ENCODE measurements around the gene TFEC.
"Not testable (repeated sequence)": the region's sequence is repeated elsewhere in the genome, so short reads cannot be mapped to it uniquely, and the experiment has no call there.

Gene TFEC

GRCh38 chr7:115988401-115988800 lies 42.2 kb downstream of the TFEC start:
- DNase-seq (ENCODE audit: low spot score), result no peak

GRCh38 chr7:115987486-115987885 lies 43.1 kb downstream of the TFEC start:
- no peak for DNase-seq (ENCODE audit: low spot score)

GRCh38 chr7:115984105-115984504 lies 46.5 kb downstream of the TFEC start:
- DNase-seq (ENCODE audit: low spot score), result no peak

GRCh38 chr7:115980159-115980558 lies 50.4 kb downstream of the TFEC start:
- DNase-seq (ENCODE audit: low spot score), result no peak

GRCh38 chr7:115976651-115977050 lies 53.9 kb downstream of the TFEC start:
- DNase-seq (ENCODE audit: low spot score), result no peak

GRCh38 chr7:115975766-115976165 lies 54.8 kb downstream of the TFEC start:
- no peak for DNase-seq (ENCODE audit: low spot score)

GRCh38 chr7:115973406-115973805 lies 57.2 kb downstream of the TFEC start:
- no peak for DNase-seq (ENCODE audit: low spot score)

GRCh38 chr7:115971506-115971905 lies 59.1 kb downstream of the TFEC start:
- no peak for DNase-seq (ENCODE audit: low spot score)

- no peak for DNase-seq (ENCODE audit: low spot score)
These were observed 62.0 kb downstream of the TFEC start for GRCh38 chr7:115968596-115968995.

- DNase-seq (ENCODE audit: low spot score), result no peak
These were observed 62.4 kb downstream of the TFEC start for GRCh38 chr7:115968171-115968570.

- no peak for DNase-seq (ENCODE audit: low spot score)
These were observed 64.6 kb downstream of the TFEC start for GRCh38 chr7:115965796-115966475.

GRCh38 chr7:115965236-115965635 lies 65.3 kb downstream of the TFEC start:
- DNase-seq (ENCODE audit: low spot score), result no peak

GRCh38 chr7:115964799-115965198 lies 65.8 kb downstream of the TFEC start:
- no peak for DNase-seq (ENCODE audit: low spot score)

- no peak for DNase-seq (ENCODE audit: low spot score)
These were observed 68.2 kb downstream of the TFEC start for GRCh38 chr7:115962340-115962739.

GRCh38 chr7:115953592-115954255 lies 76.8 kb downstream of the TFEC start:
- no peak for DNase-seq (ENCODE audit: low spot score)

GRCh38 chr7:115952832-115953231 lies 77.7 kb downstream of the TFEC start:
- no peak for DNase-seq (ENCODE audit: low spot score)

GRCh38 chr7:115951547-115951946 lies 79.0 kb downstream of the TFEC start:
- no peak for DNase-seq (ENCODE audit: low spot score)

GRCh38 chr7:115941703-115942268 lies 88.8 kb downstream of the TFEC start:
- DNase-seq (ENCODE audit: low spot score), result no peak

GRCh38 chr7:115940460-115941060 lies 90.0 kb downstream of the TFEC start:
- no peak for DNase-seq (ENCODE audit: low spot score)

GRCh38 chr7:115937960-115938359 lies 92.6 kb downstream of the TFEC start:
- DNase-seq (ENCODE audit: low spot score), result no peak

- no peak for DNase-seq (ENCODE audit: low spot score)
These were observed 97.1 kb downstream of the TFEC start for GRCh38 chr7:115933471-115933870.

GRCh38 chr7:115932880-115933279 lies 97.7 kb downstream of the TFEC start:
- no peak for DNase-seq (ENCODE audit: low spot score)

- DNase-seq (ENCODE audit: low spot score), result not testable (repeated sequence)
These were observed 100.4 kb downstream of the TFEC start for GRCh38 chr7:115930184-115930583.

Measured in D341Med (cell line).